Fibroblast of skin of left quadriceps (primary cell): ENCODE results near the gene IDH2.
"Not testable (repeated sequence)": the region's sequence is repeated elsewhere in the genome, so short reads cannot be mapped to it uniquely, and the experiment has no call there.

Experiments used
- DNase-seq, 2 experiments: peaks; one replicate each; pipeline ENCODE4 v3.0.0-alpha.2; 2013; ENCODE audit warnings: low read depth in 2 of 2

Gene IDH2

GRCh38 chr15:90115783-90116182 is 13.5 kb upstream of the IDH2 start:
- DNase-seq, result no peak

- DNase-seq, result no peak
These were observed 12.2 kb upstream of the IDH2 start for GRCh38 chr15:90114451-90114901.

DNA sequence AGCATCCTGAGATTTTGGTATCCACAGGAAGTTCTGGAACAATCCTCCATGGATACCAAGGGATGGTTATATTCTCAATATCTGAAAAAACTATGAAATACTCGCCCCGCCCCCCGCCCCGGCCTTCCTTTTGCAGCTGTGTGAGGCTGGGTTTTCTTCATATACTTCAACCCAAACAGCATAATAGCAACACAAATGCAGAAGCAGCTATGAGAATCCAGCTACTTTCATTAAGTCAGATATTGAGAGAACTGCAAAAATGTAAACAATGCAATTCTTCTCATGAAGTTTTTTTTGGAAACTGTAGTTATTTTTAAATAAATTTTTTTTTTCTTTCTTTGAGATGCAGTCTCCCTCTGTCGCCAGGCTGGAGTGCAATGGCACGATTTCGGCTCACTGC is 10.9 kb upstream of the IDH2 start:
- DNase-seq, result no peak

DNA sequence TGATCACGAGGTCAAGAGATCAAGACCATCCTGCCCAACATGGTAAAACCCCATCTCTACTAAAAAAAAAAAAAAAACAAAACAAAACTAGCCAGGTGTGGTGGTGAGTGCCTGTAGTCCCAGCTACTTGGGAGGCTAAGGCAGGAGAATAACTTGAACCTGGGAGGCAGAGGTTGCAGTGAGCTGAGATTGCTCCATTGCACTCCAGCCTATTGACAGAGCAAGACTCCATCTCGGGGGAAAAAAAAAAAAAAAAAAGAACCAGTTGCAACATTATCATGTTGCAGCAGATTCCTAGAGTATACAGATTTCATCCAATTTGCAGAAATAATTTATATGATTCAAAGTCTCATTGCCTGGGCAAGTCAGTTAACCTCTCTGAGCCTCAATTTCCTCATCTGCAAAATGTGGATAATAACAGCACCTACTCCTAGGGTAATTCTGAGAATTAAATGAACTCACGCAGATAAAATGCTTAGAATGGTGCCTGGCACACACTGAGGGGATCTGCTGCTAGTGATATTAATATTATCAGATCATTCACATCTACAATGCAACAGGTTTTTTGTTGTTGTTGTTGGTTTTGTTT is 7.0 kb upstream of the IDH2 start:
- DNase-seq, result not testable (repeated sequence)

DNA sequence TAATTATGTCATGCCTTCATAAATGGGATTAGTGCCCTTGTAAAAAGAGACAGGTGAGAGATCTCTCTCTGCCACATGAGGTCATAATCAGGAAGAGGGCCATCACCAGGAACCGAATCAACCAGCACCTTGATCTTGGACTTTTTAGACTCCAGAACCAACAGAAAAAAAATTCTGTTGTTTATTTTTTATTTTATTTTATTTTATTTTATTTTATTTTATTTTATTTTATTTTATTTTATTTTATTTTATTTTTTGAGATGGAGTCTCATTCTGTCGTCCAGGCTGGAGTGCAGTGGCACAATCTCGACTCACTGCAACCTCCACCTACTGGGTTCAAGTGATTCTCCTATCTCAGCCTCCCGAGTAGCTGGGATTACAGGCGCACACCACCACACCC is 5.8 kb upstream of the IDH2 start:
- DNase-seq, result not testable (repeated sequence)

DNA sequence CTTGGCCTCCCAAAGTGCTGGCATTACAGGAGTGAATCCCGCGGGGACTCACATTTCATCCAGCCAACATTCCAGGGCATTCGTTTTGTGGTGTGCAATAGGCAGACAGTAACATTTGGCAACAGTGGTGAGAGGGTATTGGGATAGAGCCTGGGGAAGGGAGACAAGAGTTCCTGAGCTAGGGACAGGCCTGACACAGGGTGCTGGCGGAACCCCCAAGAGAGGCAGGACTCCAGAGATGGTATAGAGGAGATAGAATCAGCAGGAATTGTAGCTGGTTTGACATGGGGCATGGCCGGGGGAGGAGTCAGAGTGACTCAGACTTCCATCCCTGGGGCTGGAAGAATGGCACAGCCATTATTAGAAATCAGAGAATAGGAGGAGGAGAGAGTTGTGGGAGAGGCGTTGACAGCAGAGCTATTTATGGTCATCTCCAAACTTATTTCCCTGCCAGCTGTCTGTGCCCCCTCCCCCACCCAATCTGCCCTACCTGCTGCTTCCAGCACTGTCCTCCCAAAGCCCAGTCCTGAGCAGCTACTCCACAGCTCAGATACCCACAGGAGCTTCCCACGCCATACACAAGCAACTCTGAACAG is 4.4 kb upstream of the IDH2 start:
- DNase-seq, result peak in 1 of 2 experiments; percentile 20

- no peak for DNase-seq
These were observed 3.3 kb upstream of the IDH2 start for GRCh38 chr15:90105521-90105920.

GRCh38 chr15:90104551-90104950 is 2.3 kb upstream of the IDH2 start:
- no peak for DNase-seq

DNA sequence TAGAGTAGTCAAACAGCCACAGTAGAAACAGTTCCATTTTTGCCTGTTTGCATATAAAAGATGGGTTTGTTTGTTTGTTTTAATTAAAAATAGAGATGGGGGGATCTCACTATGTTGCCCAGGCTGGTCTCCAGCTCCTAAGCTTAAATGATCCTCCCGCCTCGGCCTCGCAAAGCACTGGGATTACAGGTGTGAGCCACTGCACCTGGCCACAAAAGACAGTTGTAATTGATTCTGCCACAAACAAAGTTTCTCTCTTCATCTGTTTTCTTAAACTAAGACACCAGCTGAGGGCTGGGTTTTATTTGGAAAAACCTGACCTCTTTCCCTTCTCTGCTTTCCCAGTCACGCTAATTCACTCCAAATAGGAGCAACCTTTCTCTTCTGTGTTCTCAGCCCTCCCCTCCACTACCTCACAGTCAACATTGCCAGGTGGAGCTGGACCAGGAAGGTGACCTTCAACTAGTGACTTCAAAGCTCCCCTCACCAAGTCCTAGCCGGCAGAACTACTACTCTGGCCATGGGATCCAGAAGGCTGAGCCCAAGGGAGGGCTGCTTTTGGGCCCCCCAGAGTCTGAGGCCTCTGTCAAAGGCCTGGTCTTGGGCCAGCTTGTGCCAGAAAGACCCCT is 1.5 kb upstream of the IDH2 start:
- no peak for DNase-seq

- DNase-seq, result no peak
These were observed 919 bp downstream of the IDH2 start for GRCh38 chr15:90101130-90101968.

DNA sequence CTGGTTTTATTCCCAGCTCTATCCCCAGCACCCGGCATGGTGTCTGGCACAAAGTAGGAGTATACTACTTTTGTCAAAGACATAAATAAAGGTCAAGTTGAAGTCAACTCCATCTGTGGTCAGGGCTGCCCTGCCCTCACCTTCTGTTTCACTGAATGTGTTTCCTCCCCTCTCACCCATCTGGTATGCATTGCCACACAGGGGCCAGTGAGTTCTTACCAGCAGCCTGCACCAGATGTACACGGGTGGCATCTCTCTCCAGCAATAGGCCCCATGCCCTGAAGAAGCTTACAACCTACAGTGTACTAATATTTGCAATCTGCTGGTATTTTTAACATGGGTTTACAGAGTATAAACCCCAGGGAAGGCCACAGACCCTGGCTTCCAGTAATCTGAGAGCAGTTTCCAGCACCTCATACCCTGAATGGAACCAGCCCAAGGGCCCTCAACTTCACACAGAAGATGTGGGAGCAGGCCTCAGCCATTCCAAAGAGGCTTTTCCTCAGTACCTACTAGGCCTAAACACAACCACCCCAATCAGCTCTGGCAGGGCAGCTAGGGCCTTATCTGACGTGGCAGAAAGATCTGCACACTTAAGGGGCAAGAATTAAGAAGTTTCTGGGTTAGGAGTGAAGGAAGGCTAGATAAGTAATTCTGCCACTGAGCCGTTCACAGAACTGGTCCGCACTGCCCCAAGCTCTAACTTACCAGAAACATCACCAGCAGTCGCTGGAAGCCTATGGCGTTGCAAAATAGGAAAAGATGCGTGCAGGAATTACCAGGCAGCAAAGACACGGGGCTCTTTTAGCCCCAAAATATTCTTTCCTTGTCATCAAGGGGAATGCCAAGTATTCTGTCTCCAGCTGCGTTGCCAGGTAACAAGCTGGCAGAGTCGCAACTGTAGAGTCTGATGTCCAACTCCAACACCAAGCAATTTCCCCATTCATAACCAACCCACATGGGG is 2.1 kb downstream of the IDH2 start:
- DNase-seq, result peak in 1 of 2 experiments; percentile 11

GRCh38 chr15:90099072-90099867 is 3.0 kb downstream of the IDH2 start:
- no peak for DNase-seq

DNA sequence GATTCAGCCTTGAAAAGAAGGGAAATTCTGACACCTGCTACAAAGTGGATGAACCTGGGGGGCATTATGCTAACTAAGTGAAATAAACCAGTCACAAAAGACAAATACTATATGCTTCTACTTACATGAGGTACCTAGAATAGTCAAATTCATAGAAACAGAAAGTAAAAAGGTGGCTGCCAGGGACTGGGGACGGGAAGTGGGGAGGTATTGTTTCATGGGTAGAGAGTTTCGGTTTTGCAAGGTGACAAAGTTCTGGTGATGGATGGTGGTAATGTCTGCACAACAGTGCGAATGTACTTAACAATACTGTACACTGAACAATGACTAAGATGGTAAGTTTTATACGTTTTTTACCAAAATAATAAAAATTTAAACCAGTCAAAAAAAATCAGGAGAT is 4.8 kb downstream of the IDH2 start:
- DNase-seq, result no peak

DNA sequence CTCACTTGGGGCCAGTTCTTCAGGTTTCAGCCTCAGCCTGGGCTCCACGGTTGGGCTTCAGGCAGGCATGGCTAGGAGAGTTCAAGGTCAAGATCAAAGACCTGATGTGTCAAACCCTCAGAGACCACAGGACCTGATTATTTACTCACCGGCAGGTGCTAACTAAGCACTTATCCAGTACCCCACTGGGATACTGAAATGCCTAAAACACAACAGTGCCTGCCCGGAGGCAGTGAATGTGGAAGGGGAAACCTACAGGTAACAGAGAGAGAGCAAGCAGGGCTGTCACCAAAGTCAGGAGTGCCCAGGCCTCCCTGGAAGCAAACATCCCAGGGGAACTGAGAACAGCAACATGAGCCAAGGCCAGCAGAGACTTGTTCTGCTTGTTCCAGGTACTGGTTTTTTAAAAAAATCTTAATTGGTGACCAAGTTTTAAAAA is 6.7 kb downstream of the IDH2 start:
- DNase-seq, result no peak

GRCh38 chr15:90091156-90091931 is 10.9 kb downstream of the IDH2 start:
- no peak for DNase-seq

- no peak for DNase-seq
These were observed 11.9 kb downstream of the IDH2 start for GRCh38 chr15:90090226-90090848.

- no peak for DNase-seq
These were observed 14.7 kb downstream of the IDH2 start for GRCh38 chr15:90087454-90088154.

GRCh38 chr15:90086868-90087268 is 15.4 kb downstream of the IDH2 start:
- no peak for DNase-seq

GRCh38 chr15:90085565-90085964 is 16.7 kb downstream of the IDH2 start:
- no peak for DNase-seq
